ENCODE measurements around the gene LY6G6F. TPM values are rescaled to one million over a fixed set of nuclear protein-coding genes. Genes with fewer than 3 reads are reported as not detected.

Gene LY6G6F
- total and polyA plus RNA-seq, 2 experiments from 2014 or later, result not detected

GRCh38 chr6:31659649-31660380 lies 46.9 kb upstream of the LY6G6F start:
- H3K4me1 Mint-ChIP-seq, result peaks cover 50% of the 10 kb centered on the region
- H3K4me1 ChIP-seq (ENCODE audit: insufficient read depth), result peaks cover 23% of the 10 kb centered on the region
- peaks cover 12% of the 10 kb centered on the region; the same call in 1 of the 2 replicates for H3K36me3 ChIP-seq (ENCODE audit: insufficient read depth)
- H3K27ac ChIP-seq (ENCODE audit: low read depth), result peak overlapping the region; percentile 95
- ATAC-seq (peak; percentile 19), DNase-seq (ENCODE audit: low spot score) (peak; percentile 46)
- no peaks in the 10 kb centered on the region for H3K9me3 Mint-ChIP-seq
- peak overlapping the region; percentile 83 for H2AFZ ChIP-seq
- peaks cover 21% of the 10 kb centered on the region; the same call in 1 of the 2 replicates for H3F3A ChIP-seq (replicated peaks; ENCODE audit: low read depth)
- no peaks in the 10 kb centered on the region; the same call in 1 of the 2 replicates for H4K20me1 ChIP-seq (replicated peaks; ENCODE audit: insufficient read depth)
- H3K4me3 Mint-ChIP-seq, result peak overlapping the region; percentile 90
- H3K27me3 Mint-ChIP-seq (ENCODE audit: insufficient read depth, low read depth, poor library complexity), result peaks cover 19% of the 10 kb centered on the region
- H3K9me2 ChIP-seq (ENCODE audit: insufficient read depth), result no peaks in the 10 kb centered on the region
- H3K4me3 ChIP-seq, result peak overlapping the region; percentile 96
- H3K36me3 Mint-ChIP-seq (ENCODE audit: low read depth), result peaks cover 47% of the 10 kb centered on the region
- H3K27ac Mint-ChIP-seq, result peak overlapping the region; percentile 95
- H3K79me2 ChIP-seq (replicated peaks; ENCODE audit: insufficient read depth), result peaks cover 41% of the 10 kb centered on the region
- TF ChIP-seq EZH2 (IDR thresholded peaks at IDR 0.05; ENCODE audit: low read depth, unreplicated experiment), result no peak
- no peak for TF ChIP-seq ZNF331 (CRISPR knock-in tag; IDR thresholded peaks at IDR 0.05; ENCODE audit: low read depth)
- no peak for TF ChIP-seq EZH2phosphoT487 (IDR thresholded peaks at IDR 0.05; ENCODE audit: unreplicated experiment)
- TF ChIP-seq ZNF462 (CRISPR knock-in tag; IDR thresholded peaks at IDR 0.05), result no peak
- TF ChIP-seq REST (IDR thresholded peaks at IDR 0.05; ENCODE audit: unreplicated experiment), result peak; percentile 65
- TF ChIP-seq JUNB (IDR thresholded peaks at IDR 0.05; ENCODE audit: unreplicated experiment), result no peak
- no peak for TF ChIP-seq POLR2AphosphoS5 (IDR thresholded peaks at IDR 0.05; ENCODE audit: low read depth)
- TF ChIP-seq ETS1 (IDR thresholded peaks at IDR 0.05), result no peak
- TF ChIP-seq STAT1 (IDR thresholded peaks at IDR 0.05; ENCODE audit: unreplicated experiment), result no peak
- H3K4me2 ChIP-seq, result peak overlapping the region; percentile 98
- H3K27me3 ChIP-seq (ENCODE audit: insufficient read depth), result no peaks in the 10 kb centered on the region
